ENCODE measurements around the gene SNRK. TPM values are rescaled to one million over a fixed set of nuclear protein-coding genes. Genes with fewer than 3 reads are reported as not detected.

SNRK gene
- total RNA-seq, 4 donors from 2014 or later: 41.9 to 96.0 (median 61.1) TPM

GRCh38 chr3:43285644-43286043 lies 696 bp upstream of the SNRK start:
- TF ChIP-seq CTCF (IDR thresholded peaks at IDR 0.05): no peak
- ATAC-seq (ENCODE audit: low FRiP score): no peak
- DNase-seq (ENCODE audit: low spot score): no peak

GRCh38 chr3:43286841-43287499 lies 630 bp downstream of the SNRK start:
- ATAC-seq (ENCODE audit: low FRiP score): peak; percentile 61
- DNase-seq (ENCODE audit: low spot score): no peak
- no peak for TF ChIP-seq CTCF (IDR thresholded peaks at IDR 0.05)

- no peak for DNase-seq (ENCODE audit: low spot score)
- TF ChIP-seq CTCF (IDR thresholded peaks at IDR 0.05): no peak
- ATAC-seq (ENCODE audit: low FRiP score): no peak
Measured at GRCh38 chr3:43287500-43287873, 1.1 kb downstream of the SNRK start.

- TF ChIP-seq CTCF (IDR thresholded peaks at IDR 0.05): no peak
- no peak for DNase-seq (ENCODE audit: low spot score)
- ATAC-seq (ENCODE audit: low FRiP score): no peak
Measured at GRCh38 chr3:43288366-43288765, 2.0 kb downstream of the SNRK start.

- DNase-seq (ENCODE audit: low spot score) (no peak), ATAC-seq (ENCODE audit: low FRiP score) (no peak)
- TF ChIP-seq CTCF (IDR thresholded peaks at IDR 0.05): no peak
Measured at GRCh38 chr3:43288850-43289249, 2.5 kb downstream of the SNRK start.

GRCh38 chr3:43289401-43289800 lies 3.1 kb downstream of the SNRK start:
- no peak for TF ChIP-seq CTCF (IDR thresholded peaks at IDR 0.05)
- ATAC-seq (ENCODE audit: low FRiP score) (no peak), DNase-seq (ENCODE audit: low spot score) (no peak)

GRCh38 chr3:43289841-43290470 lies 3.6 kb downstream of the SNRK start:
- ATAC-seq (ENCODE audit: low FRiP score) (no peak), DNase-seq (ENCODE audit: low spot score) (no peak)
- no peak for TF ChIP-seq CTCF (IDR thresholded peaks at IDR 0.05)

All from omental fat pad (tissue), 4 donors.